ENCODE measurements around the gene ZNF48. TPM values are rescaled to one million over a fixed set of nuclear protein-coding genes. Genes with fewer than 3 reads are reported as not detected.

The ZNF48 gene
- polyA plus RNA-seq, 1 donor from 2014 or later = 42.3 TPM

- H3K79me2 ChIP-seq (replicated peaks; ENCODE audit: insufficient read depth, low read length) = peaks cover 46% of the 10 kb centered on the region
These were observed 25.9 kb upstream of the ZNF48 start for GRCh38 chr16:30369091-30369937.

DNA sequence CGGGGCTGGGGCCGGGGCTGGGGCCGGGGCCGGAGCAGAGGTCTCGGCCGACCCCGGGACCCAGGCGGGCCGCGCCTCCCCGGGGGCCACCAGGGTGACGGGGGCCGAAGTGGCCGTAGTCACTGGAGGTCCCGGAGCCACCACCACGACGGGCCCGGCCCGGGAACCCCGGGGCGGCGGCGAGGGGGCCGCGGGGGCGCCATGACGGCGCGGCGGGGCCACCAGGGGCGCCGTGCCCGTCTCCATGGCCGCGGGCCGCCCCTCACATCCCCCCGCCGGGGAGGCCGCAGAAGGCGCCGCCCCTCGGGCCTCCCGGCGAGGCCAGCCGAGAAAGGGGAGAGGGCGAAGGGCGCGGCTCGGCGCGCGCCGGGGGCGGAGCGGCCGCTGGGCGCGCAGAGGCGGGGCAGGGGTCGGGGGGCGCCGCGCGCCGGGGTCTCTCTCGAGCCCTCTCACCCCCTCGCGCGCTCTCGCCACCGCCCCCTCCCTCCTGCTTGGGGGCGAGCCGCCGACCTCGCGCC lies 25.2 kb upstream of the ZNF48 start:
- Histone ChIP-seq H3K9ac (ENCODE audit: low read length) (peak overlapping the region; percentile 85), H3K4me2 (ENCODE audit: low read length) (peak overlapping the region; percentile 98), H3K9me2 (ENCODE audit: insufficient read depth, low read length) (no peaks in the 10 kb centered on the region), H3K27me3 (ENCODE audit: insufficient read depth, low read depth, low read length) (no peaks in the 10 kb centered on the region), H3K79me2 (replicated peaks; ENCODE audit: insufficient read depth, low read length) (peaks cover 46% of the 10 kb centered on the region), H3K9me3 (ENCODE audit: low read length) (no peaks in the 10 kb centered on the region), H3K4me3 (ENCODE audit: low read length) (peak overlapping the region; percentile 97), H4K20me1 (ENCODE audit: insufficient read depth) (peaks cover 24% of the 10 kb centered on the region), H3K27ac (ENCODE audit: low read length) (peak overlapping the region; percentile 59), H3F3A (ENCODE audit: insufficient read depth, low read length, poor library complexity, severe bottlenecking) (no peaks in the 10 kb centered on the region), H3K36me3 (ENCODE audit: insufficient read depth, low read length) (no peaks in the 10 kb centered on the region), H2AFZ (ENCODE audit: low read depth, low read length) (no peak overlapping the region)
- TF ChIP-seq TAF1 (IDR thresholded peaks at IDR 0.05; ENCODE audit: low read depth) (no peak), EZH2 (IDR thresholded peaks at IDR 0.05; ENCODE audit: borderline replicate concordance, insufficient read depth, low read length, poor library complexity, severe bottlenecking) (no peak), MXI1 (conservative IDR thresholded peaks at IDR 0.05; ENCODE audit: poor library complexity, severe bottlenecking) (peak; percentile 43), EP300 (conservative IDR thresholded peaks at IDR 0.05; ENCODE audit: poor library complexity, severe bottlenecking) (peak; percentile 23), POLR2AphosphoS5 (IDR thresholded peaks at IDR 0.05) (peak; percentile 82), RAD21 (conservative IDR thresholded peaks at IDR 0.05) (no peak), REST (IDR thresholded peaks at IDR 0.05; ENCODE audit: borderline replicate concordance) (no peak), SMC3 (conservative IDR thresholded peaks at IDR 0.05; ENCODE audit: poor library complexity) (no peak)
- TF ChIP-seq, protein P1, sequence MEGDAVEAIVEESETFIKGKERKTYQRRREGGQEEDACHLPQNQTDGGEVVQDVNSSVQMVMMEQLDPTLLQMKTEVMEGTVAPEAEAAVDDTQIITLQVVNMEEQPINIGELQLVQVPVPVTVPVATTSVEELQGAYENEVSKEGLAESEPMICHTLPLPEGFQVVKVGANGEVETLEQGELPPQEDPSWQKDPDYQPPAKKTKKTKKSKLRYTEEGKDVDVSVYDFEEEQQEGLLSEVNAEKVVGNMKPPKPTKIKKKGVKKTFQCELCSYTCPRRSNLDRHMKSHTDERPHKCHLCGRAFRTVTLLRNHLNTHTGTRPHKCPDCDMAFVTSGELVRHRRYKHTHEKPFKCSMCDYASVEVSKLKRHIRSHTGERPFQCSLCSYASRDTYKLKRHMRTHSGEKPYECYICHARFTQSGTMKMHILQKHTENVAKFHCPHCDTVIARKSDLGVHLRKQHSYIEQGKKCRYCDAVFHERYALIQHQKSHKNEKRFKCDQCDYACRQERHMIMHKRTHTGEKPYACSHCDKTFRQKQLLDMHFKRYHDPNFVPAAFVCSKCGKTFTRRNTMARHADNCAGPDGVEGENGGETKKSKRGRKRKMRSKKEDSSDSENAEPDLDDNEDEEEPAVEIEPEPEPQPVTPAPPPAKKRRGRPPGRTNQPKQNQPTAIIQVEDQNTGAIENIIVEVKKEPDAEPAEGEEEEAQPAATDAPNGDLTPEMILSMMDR (IDR thresholded peaks at IDR 0.05; ENCODE audit: poor library complexity, severe bottlenecking) = peak; percentile 46

More at GRCh38 chr16:30369091-30369937, 25.9 kb upstream of the ZNF48 start:
- H3K9ac ChIP-seq (ENCODE audit: low read length) = peak overlapping the region; percentile 85
- H3K36me3 ChIP-seq (ENCODE audit: insufficient read depth, low read length) = no peaks in the 10 kb centered on the region
- peak overlapping the region; percentile 59 for H3K27ac ChIP-seq (ENCODE audit: low read length)
- H3K9me2 ChIP-seq (ENCODE audit: insufficient read depth, low read length) = no peaks in the 10 kb centered on the region
- H4K20me1 ChIP-seq (ENCODE audit: insufficient read depth) = peaks cover 24% of the 10 kb centered on the region
- no peak overlapping the region for H2AFZ ChIP-seq (ENCODE audit: low read depth, low read length)
- H3K4me2 ChIP-seq (ENCODE audit: low read length) = peak overlapping the region; percentile 98
- H3K27me3 ChIP-seq (ENCODE audit: insufficient read depth, low read depth, low read length) = no peaks in the 10 kb centered on the region
- TF ChIP-seq TAF1 (IDR thresholded peaks at IDR 0.05; ENCODE audit: low read depth) (no peak), REST (IDR thresholded peaks at IDR 0.05; ENCODE audit: borderline replicate concordance) (no peak), EZH2 (IDR thresholded peaks at IDR 0.05; ENCODE audit: borderline replicate concordance, insufficient read depth, low read length, poor library complexity, severe bottlenecking) (no peak), SMC3 (conservative IDR thresholded peaks at IDR 0.05; ENCODE audit: poor library complexity) (no peak), POLR2AphosphoS5 (IDR thresholded peaks at IDR 0.05) (no peak)
- no peaks in the 10 kb centered on the region for H3K9me3 ChIP-seq (ENCODE audit: low read length)
- no peaks in the 10 kb centered on the region for H3F3A ChIP-seq (ENCODE audit: insufficient read depth, low read length, poor library complexity, severe bottlenecking)
- H3K4me3 ChIP-seq (ENCODE audit: low read length) = peak overlapping the region; percentile 97
